ENCODE measurements around the gene NAE1. TPM values are rescaled to one million over a fixed set of nuclear protein-coding genes. Genes with fewer than 3 reads are reported as not detected.

The NAE1 gene
- total and polyA plus RNA-seq, 12 donors: 30.9 to 94.7 (median 50.4) TPM

GRCh38 chr16:66814734-66815133 lies 16.0 kb downstream of the NAE1 start:
- no peaks in the 10 kb centered on the region for H3K4me1 ChIP-seq (replicated peaks in 1 of 2)
- DNase-seq: no peak
- H3K27ac ChIP-seq: no peak overlapping the region
- TF ChIP-seq POLR2A (IDR thresholded peaks at IDR 0.05): no peak
- intact Hi-C loops (cut with DNase I): no loop called here
- H3K9me3 ChIP-seq (replicated peaks in 1 of 3): no peaks in the 10 kb centered on the region
- H3K36me3 ChIP-seq (replicated peaks in 1 of 2): peaks cover 0 to 70% of the 10 kb centered on the region in 2 donors
- 94 to 97% (median 96%) methylated on average over 2 of the region's 2 CpGs for WGBS, 4 donors
- H3K4me3 ChIP-seq: no peak overlapping the region
- no peaks in the 10 kb centered on the region for H3K27me3 ChIP-seq

- H3K4me1 ChIP-seq (replicated peaks in 1 of 2): no peaks in the 10 kb centered on the region
- intact Hi-C loops (cut with DNase I): no loop called here
- no peaks in the 10 kb centered on the region for H3K9me3 ChIP-seq (replicated peaks in 1 of 3)
- H3K27me3 ChIP-seq: no peaks in the 10 kb centered on the region
- no peak for TF ChIP-seq POLR2A (IDR thresholded peaks at IDR 0.05)
- TF ChIP-seq CTCF (IDR thresholded peaks at IDR 0.05): no peak
- no peak overlapping the region for H3K4me3 ChIP-seq
- WGBS, 4 donors: 92 to 99% (median 96%) methylated on average over 7 of the region's 7 CpGs
- no peak for DNase-seq
- no peak overlapping the region for H3K27ac ChIP-seq
- peaks cover 0 to 67% of the 10 kb centered on the region in 2 donors for H3K36me3 ChIP-seq (replicated peaks in 1 of 2)
Measured at GRCh38 chr16:66811043-66811442, 19.7 kb downstream of the NAE1 start.

- WGBS, 4 donors: 86 to 96% (median 91%) methylated on average over 4 of the region's 4 CpGs
- H3K36me3 ChIP-seq (replicated peaks in 1 of 2): peaks cover 0 to 67% of the 10 kb centered on the region in 2 donors
Measured at GRCh38 chr16:66810391-66810790, 20.4 kb downstream of the NAE1 start.

GRCh38 chr16:66809765-66810164 lies 21.0 kb downstream of the NAE1 start:
- intact Hi-C loops (cut with DNase I): no loop called here
- no peak for TF ChIP-seq CTCF (IDR thresholded peaks at IDR 0.05)
- TF ChIP-seq POLR2A (IDR thresholded peaks at IDR 0.05): no peak
- Histone ChIP-seq H3K27me3 (no peaks in the 10 kb centered on the region), H3K36me3 (replicated peaks in 1 of 2) (peaks cover 0 to 67% of the 10 kb centered on the region in 2 donors), H3K4me1 (replicated peaks in 1 of 2) (no peaks in the 10 kb centered on the region), H3K4me3 (no peak overlapping the region), H3K27ac (no peak overlapping the region), H3K9me3 (replicated peaks in 1 of 3) (no peaks in the 10 kb centered on the region)
- 95 to 97% (median 96%) methylated on average over 4 of the region's 4 CpGs for WGBS, 4 donors
- no peak for DNase-seq

More at GRCh38 chr16:66810391-66810790, 20.4 kb downstream of the NAE1 start:
- Histone ChIP-seq H3K4me3 (no peak overlapping the region), H3K27ac (no peak overlapping the region), H3K9me3 (replicated peaks in 1 of 3) (no peaks in the 10 kb centered on the region), H3K4me1 (replicated peaks in 1 of 2) (no peaks in the 10 kb centered on the region), H3K27me3 (no peaks in the 10 kb centered on the region)
- intact Hi-C loops (cut with DNase I): no loop called here
- no peak for DNase-seq
- TF ChIP-seq POLR2A (IDR thresholded peaks at IDR 0.05) (no peak), CTCF (IDR thresholded peaks at IDR 0.05) (no peak)

GRCh38 chr16:66802159-66802558 lies 28.6 kb downstream of the NAE1 start:
- Histone ChIP-seq H3K36me3 (replicated peaks in 1 of 2) (peaks cover 0 to 45% of the 10 kb centered on the region in 2 donors), H3K4me1 (replicated peaks in 1 of 2) (no peaks in the 10 kb centered on the region), H3K27ac (no peak overlapping the region), H3K9me3 (replicated peaks in 1 of 3) (no peaks in the 10 kb centered on the region), H3K27me3 (no peaks in the 10 kb centered on the region), H3K4me3 (no peak overlapping the region)
- 86 to 90% (median 88%) methylated on average over 5 of the region's 5 CpGs for WGBS, 4 donors
- intact Hi-C loops (cut with DNase I): no loop called here
- DNase-seq: no peak
- no peak for TF ChIP-seq CTCF (IDR thresholded peaks at IDR 0.05)
- TF ChIP-seq POLR2A (IDR thresholded peaks at IDR 0.05): no peak

All from adrenal gland (tissue), 12 donors.